ENCODE data around the gene CHEK1.
A peak's percentile ranks its signal among the peaks of the same experiment; 100 is the strongest.

Gene CHEK1

DNA sequence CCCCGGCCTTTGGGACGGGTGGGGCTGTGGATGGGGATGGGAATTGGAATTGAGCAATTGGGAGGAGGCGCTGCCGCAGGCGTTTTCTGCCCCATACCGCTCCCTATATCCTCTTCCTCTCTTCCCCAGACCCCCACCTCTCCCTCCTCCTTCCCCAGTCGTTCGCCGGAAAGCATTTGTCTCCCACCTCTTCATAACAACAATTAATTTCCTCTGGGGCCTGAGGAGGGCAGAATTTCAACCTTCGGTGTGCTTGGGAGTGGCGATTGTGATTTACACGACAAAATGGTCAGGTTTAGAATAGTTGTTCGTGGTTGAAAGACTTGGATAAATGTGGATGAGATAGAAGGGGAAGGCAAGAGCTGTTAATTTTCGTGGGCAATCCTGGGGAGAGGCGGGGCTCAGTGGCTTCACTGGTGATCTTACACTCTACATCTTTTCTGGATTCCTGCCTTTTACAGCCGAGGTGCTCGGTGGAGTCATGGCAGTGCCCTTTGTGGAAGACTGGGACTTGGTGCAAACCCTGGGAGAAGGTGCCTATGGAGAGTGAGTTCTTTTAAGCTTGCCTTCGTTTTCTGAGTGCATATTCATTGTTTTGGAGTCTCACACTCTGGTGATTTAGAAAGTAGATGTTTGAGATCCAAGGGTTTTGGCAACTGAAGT is 1.5 kb downstream of the CHEK1 start:
- H3K27ac ChIP-seq = peak overlapping the region; percentile 88
- in situ Hi-C loops (cut with HindIII; ENCODE audit: low pct_ligation_motif_present, low sequenced_read_pairs) = no loop called here
- peak; percentile 66 for DNase-seq
- H3K27me3 ChIP-seq (replicated peaks) = no peaks in the 10 kb centered on the region
- H3K36me3 ChIP-seq (replicated peaks) = peaks cover 3% of the 10 kb centered on the region
- H3K4me3 ChIP-seq (ENCODE audit: low read depth, low read length) = peak overlapping the region; percentile 77
- TF ChIP-seq, protein P1, sequence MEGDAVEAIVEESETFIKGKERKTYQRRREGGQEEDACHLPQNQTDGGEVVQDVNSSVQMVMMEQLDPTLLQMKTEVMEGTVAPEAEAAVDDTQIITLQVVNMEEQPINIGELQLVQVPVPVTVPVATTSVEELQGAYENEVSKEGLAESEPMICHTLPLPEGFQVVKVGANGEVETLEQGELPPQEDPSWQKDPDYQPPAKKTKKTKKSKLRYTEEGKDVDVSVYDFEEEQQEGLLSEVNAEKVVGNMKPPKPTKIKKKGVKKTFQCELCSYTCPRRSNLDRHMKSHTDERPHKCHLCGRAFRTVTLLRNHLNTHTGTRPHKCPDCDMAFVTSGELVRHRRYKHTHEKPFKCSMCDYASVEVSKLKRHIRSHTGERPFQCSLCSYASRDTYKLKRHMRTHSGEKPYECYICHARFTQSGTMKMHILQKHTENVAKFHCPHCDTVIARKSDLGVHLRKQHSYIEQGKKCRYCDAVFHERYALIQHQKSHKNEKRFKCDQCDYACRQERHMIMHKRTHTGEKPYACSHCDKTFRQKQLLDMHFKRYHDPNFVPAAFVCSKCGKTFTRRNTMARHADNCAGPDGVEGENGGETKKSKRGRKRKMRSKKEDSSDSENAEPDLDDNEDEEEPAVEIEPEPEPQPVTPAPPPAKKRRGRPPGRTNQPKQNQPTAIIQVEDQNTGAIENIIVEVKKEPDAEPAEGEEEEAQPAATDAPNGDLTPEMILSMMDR (IDR thresholded peaks at IDR 0.05; ENCODE audit: low read depth, low read length, missing control alignments) = peak; percentile 65

DNA sequence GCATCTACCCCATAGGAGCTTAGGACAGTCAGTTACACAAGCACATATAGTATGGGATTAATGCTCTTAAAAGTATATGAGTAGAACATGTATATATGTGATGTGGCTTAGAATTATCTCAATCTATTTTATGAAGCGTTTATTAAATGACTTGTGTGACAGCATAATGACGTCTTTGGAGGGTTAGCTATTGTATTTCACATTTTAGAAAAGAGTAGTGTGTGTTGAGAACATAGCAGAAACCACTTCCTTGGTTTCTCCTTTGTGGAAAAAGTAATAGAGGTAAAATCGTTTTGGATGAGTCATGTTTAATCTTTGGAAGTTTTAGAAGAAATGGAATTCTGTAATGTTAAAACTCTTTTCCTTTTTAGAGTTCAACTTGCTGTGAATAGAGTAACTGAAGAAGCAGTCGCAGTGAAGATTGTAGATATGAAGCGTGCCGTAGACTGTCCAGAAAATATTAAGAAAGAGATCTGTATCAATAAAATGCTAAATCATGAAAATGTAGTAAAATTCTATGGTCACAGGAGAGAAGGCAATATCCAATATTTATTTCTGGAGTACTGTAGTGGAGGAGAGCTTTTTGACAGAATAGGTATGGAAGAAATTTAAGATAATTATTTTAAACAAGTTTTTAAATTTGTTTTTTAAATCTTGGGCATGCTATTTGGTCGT is 2.4 kb downstream of the CHEK1 start:
- Histone ChIP-seq H3K36me3 (replicated peaks) (peaks cover 3% of the 10 kb centered on the region), H3K4me3 (ENCODE audit: low read depth, low read length) (peak overlapping the region; percentile 77), H3K27ac (peak overlapping the region; percentile 88), H3K27me3 (replicated peaks) (no peaks in the 10 kb centered on the region)
- in situ Hi-C loops (cut with HindIII; ENCODE audit: low pct_ligation_motif_present, low sequenced_read_pairs) = no loop called here
- DNase-seq = no peak
- TF ChIP-seq, protein P1 (IDR thresholded peaks at IDR 0.05; ENCODE audit: low read depth, low read length, missing control alignments) = no peak

DNA sequence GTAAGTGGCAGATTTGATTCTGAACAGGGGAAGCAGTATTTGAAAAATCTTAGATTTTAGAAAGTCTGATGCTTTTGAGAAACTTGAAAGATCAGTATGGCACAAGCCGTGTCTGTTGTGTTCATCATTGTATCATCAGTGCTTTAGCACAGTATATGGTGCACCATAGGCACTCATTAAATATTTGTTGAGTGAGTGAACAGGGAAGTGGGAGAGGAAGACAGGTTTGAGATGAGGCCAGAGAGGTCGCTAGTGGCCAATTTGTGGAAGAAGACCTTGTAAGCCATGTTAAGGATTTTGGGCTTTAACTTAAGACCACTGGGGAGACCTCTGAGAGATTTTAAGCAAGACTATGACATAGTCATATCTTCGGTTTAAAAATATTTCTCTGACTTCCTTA is 12.9 kb downstream of the CHEK1 start:
- TF ChIP-seq, protein P1 (IDR thresholded peaks at IDR 0.05; ENCODE audit: low read depth, low read length, missing control alignments) = no peak
- DNase-seq = no peak
- Histone ChIP-seq H3K36me3 (replicated peaks) (peaks cover 10% of the 10 kb centered on the region), H3K27me3 (replicated peaks) (no peaks in the 10 kb centered on the region), H3K4me3 (ENCODE audit: low read depth, low read length) (no peak overlapping the region), H3K27ac (no peak overlapping the region)
- in situ Hi-C loops (cut with HindIII; ENCODE audit: low pct_ligation_motif_present, low sequenced_read_pairs) = no loop called here

DNA sequence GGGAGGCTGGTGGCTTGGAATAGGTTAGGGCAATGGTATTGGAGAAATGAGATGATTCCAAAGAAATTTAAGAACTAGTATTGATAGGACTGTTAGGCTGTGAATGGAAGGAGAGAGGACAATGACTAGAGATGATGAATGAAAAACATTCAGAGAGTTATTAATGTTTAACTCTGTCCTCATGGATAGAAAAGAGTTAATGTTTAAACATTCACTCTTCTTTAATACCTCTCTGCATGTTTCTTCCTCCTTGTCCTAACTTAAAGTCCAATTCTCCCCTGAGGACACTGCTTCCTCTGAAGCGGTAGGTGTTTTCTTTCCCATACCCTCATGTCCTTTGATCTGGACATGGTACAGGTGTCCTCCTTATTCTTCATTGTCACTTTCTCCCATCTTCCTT is 13.4 kb downstream of the CHEK1 start:
- H3K4me3 ChIP-seq (ENCODE audit: low read depth, low read length) = no peak overlapping the region
- in situ Hi-C loops (cut with HindIII; ENCODE audit: low pct_ligation_motif_present, low sequenced_read_pairs) = no loop called here
- TF ChIP-seq, protein P1 (IDR thresholded peaks at IDR 0.05; ENCODE audit: low read depth, low read length, missing control alignments) = no peak
- no peak overlapping the region for H3K27ac ChIP-seq
- no peaks in the 10 kb centered on the region for H3K27me3 ChIP-seq (replicated peaks)
- DNase-seq = no peak
- H3K36me3 ChIP-seq (replicated peaks) = peaks cover 10% of the 10 kb centered on the region

DNA sequence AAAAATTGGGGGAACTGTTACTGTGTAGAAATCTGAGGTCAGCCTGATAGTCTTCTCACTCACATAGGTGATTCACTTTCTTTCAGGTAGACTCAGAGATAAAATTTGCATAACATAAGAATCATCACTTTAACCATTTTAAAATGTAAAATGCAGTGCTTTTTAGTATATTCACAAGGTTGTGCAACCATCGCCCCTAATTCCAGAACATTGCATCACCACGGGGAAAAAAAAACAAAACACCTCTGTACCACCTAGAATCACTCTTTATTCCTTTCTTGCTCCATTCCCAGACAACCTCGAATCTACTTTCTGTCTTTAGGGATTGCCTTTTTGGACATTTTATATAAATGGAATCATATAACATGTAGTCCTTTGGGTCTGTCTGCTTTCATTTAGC is 20.9 kb downstream of the CHEK1 start:
- TF ChIP-seq, protein P1 (IDR thresholded peaks at IDR 0.05; ENCODE audit: low read depth, low read length, missing control alignments) = no peak
- no peak for DNase-seq
- Histone ChIP-seq H3K27me3 (replicated peaks) (no peaks in the 10 kb centered on the region), H3K4me3 (ENCODE audit: low read depth, low read length) (no peak overlapping the region), H3K36me3 (replicated peaks) (peaks cover 6% of the 10 kb centered on the region), H3K27ac (no peak overlapping the region)
- in situ Hi-C loops (cut with HindIII; ENCODE audit: low pct_ligation_motif_present, low sequenced_read_pairs) = no loop called here

Data from brain microvascular endothelial cell (primary cell).